WTC11 (cell line): ENCODE data around the gene MRPL51. TPM values are rescaled to one million over a fixed set of nuclear protein-coding genes. Genes with fewer than 3 reads are reported as not detected.

Source experiments
- ATAC-seq: fragments of 200-7000 bp; cut with Tn5 transposase; 2 replicates; pipeline ENCODE4 v1.10.0; 2021; ENCODE audit warnings: mild to moderate bottlenecking, moderate library complexity
- CTCF ChIA-PET: fragments of 300-600 bp; sonication (Branson Sonifier 250); formaldehyde crosslinking; loops from one replicate; lab custom pipeline; 2021; ENCODE audit warnings: antibody characterized with exemption; lab: Charles Lee
- POLR2A ChIA-PET: fragments of 350-600 bp; sonication (Branson Sonifier 250); formaldehyde crosslinking; loops from one replicate; lab custom pipeline; 2021; ENCODE audit warnings: antibody characterized with exemption; lab: Charles Lee
- DNase-seq: peaks from one replicate; pipeline ENCODE4 v3.0.0; 2021; ENCODE audit warnings: low spot score
- H3K27ac Mint-ChIP-seq: 2 replicates; pipeline ENCODE4 v1.8.0; 2021; ENCODE audit warnings: mixed read lengths
- H3K27me3 Mint-ChIP-seq: 2 replicates; pipeline ENCODE4 v1.8.0; 2021; ENCODE audit warnings: low read depth, mild to moderate bottlenecking, moderate library complexity, mixed read lengths
- H3K36me3 Mint-ChIP-seq: 2 replicates; pipeline ENCODE4 v1.8.0; 2021; ENCODE audit warnings: mixed read lengths
- H3K4me1 Mint-ChIP-seq: 2 replicates; pipeline ENCODE4 v1.8.0; 2022; ENCODE audit warnings: mixed read lengths
- H3K4me3 Mint-ChIP-seq: 2 replicates; pipeline ENCODE4 v1.8.0; 2021; ENCODE audit warnings: mild to moderate bottlenecking, moderate library complexity, mixed read lengths
- H3K9me3 Mint-ChIP-seq: 2 replicates; pipeline ENCODE4 v1.8.0; 2021; ENCODE audit warnings: mixed read lengths
- ATF1 ChIP-seq: sonication (generic); formaldehyde crosslinking; IDR thresholded peaks from 2 replicates; pipeline ENCODE4 v1.8.1; 2023; ENCODE audit warnings: mild to moderate bottlenecking, moderate library complexity, missing genetic modification reagents
- ESRRA ChIP-seq: sonication (generic); formaldehyde crosslinking; IDR thresholded peaks from 2 replicates; pipeline ENCODE4 v1.8.1; 2022; ENCODE audit warnings: mild to moderate bottlenecking, missing genetic modification reagents, borderline replicate concordance
- ETV6 ChIP-seq: sonication (generic); formaldehyde crosslinking; IDR thresholded peaks from 2 replicates; pipeline ENCODE4 v1.8.1; 2022; ENCODE audit warnings: mild to moderate bottlenecking, missing genetic modification reagents
- FOXJ3 ChIP-seq: sonication (generic); formaldehyde crosslinking; IDR thresholded peaks from 2 replicates; pipeline ENCODE4 v1.9.0; 2021; ENCODE audit warnings: missing genetic modification reagents, mild to moderate bottlenecking, borderline replicate concordance
- GABPB1 ChIP-seq: sonication (generic); formaldehyde crosslinking; IDR thresholded peaks from 2 replicates; pipeline ENCODE4 v1.8.1; 2023; ENCODE audit warnings: mild to moderate bottlenecking, missing genetic modification reagents
- HMGA2 ChIP-seq: fragments of 250-450 bp; sonication (Bioruptor Pico); IDR thresholded peaks from 2 replicates; pipeline ENCODE4 v1.4.0; 2021; ENCODE audit warnings: mild to moderate bottlenecking, moderate library complexity
- NFATC4 ChIP-seq: fragments of 250-450 bp; sonication (Bioruptor Pico); IDR thresholded peaks from 2 replicates; pipeline ENCODE4 v1.9.0; 2021; ENCODE audit warnings: mild to moderate bottlenecking
- NR1H2 ChIP-seq: sonication (generic); formaldehyde crosslinking; IDR thresholded peaks from 2 replicates; pipeline ENCODE4 v1.9.0; 2021; ENCODE audit warnings: mild to moderate bottlenecking, moderate library complexity, missing genetic modification reagents
- RORB ChIP-seq: fragments of 250-450 bp; sonication (Bioruptor Pico); IDR thresholded peaks from 2 replicates; pipeline ENCODE4 v1.9.0; 2021; ENCODE audit warnings: mild to moderate bottlenecking
- SP1 ChIP-seq: sonication (generic); formaldehyde crosslinking; conservative IDR thresholded peaks from 2 replicates; pipeline ENCODE4 v1.8.1; 2022; ENCODE audit warnings: missing genetic modification reagents
- TCF7 ChIP-seq: sonication (generic); formaldehyde crosslinking; IDR thresholded peaks from 2 replicates; pipeline ENCODE4 v1.8.0; 2022; ENCODE audit warnings: mild to moderate bottlenecking, low read depth, missing genetic modification reagents, moderate library complexity
- TEAD4 ChIP-seq: sonication (generic); formaldehyde crosslinking; IDR thresholded peaks from 2 replicates; pipeline ENCODE4 v1.8.0; 2022; ENCODE audit warnings: mild to moderate bottlenecking, missing genetic modification reagents
- ZNF138 ChIP-seq: sonication (generic); formaldehyde crosslinking; conservative IDR thresholded peaks from 2 replicates; pipeline ENCODE4 v1.8.1; 2022; ENCODE audit warnings: mild to moderate bottlenecking, moderate library complexity, missing genetic modification reagents
- ZNF232 ChIP-seq: sonication (generic); formaldehyde crosslinking; IDR thresholded peaks from 2 replicates; pipeline ENCODE4 v1.8.0; 2022; ENCODE audit warnings: mild to moderate bottlenecking, missing genetic modification reagents
- ZNF416 ChIP-seq: fragments of 250-450 bp; sonication (Bioruptor Pico); IDR thresholded peaks from 2 replicates; pipeline ENCODE4 v1.9.0; 2021; ENCODE audit warnings: mild to moderate bottlenecking, inconsistent platforms
- total RNA-seq: library from RNA; stranded (reverse); gene quantifications from 3 replicates; pipeline ENCODE4 v1.2.3, GENCODE V29; 2021
- TF ChIP-seq, protein P1 (sequence below): sonication (generic); formaldehyde crosslinking; IDR thresholded peaks from 2 replicates; pipeline ENCODE4 v1.8.1; 2023; ENCODE audit warnings: mild to moderate bottlenecking, missing genetic modification reagents
- TF ChIP-seq, protein P2 (sequence below): fragments of 250-450 bp; sonication (Bioruptor Pico); conservative IDR thresholded peaks from 2 replicates; pipeline ENCODE4 v1.9.0; 2021; ENCODE audit warnings: mild to moderate bottlenecking
- TF ChIP-seq, protein P3 (sequence below): fragments of 250-450 bp; sonication (Bioruptor Pico); IDR thresholded peaks from 2 replicates; pipeline ENCODE4 v1.8.0; 2021; ENCODE audit warnings: mild to moderate bottlenecking
- TF ChIP-seq, protein P4 (sequence below): sonication (generic); formaldehyde crosslinking; IDR thresholded peaks from 2 replicates; pipeline ENCODE4 v1.8.0; 2023; ENCODE audit warnings: missing genetic modification reagents
- TF ChIP-seq, protein P5 (sequence below): fragments of 250-450 bp; sonication (Bioruptor Pico); IDR thresholded peaks from 2 replicates; pipeline ENCODE4 v1.9.0; 2021; ENCODE audit warnings: mild to moderate bottlenecking
- TF ChIP-seq, protein P6 (sequence below): sonication (generic); formaldehyde crosslinking; conservative IDR thresholded peaks from 2 replicates; pipeline ENCODE4 v1.8.1; 2022; ENCODE audit warnings: mild to moderate bottlenecking, missing genetic modification reagents
- TF ChIP-seq, protein P7 (sequence below): sonication (generic); formaldehyde crosslinking; IDR thresholded peaks from 2 replicates; pipeline ENCODE4 v1.8.1; 2022; ENCODE audit warnings: mild to moderate bottlenecking, moderate library complexity, missing genetic modification reagents
- TF ChIP-seq, protein P8 (sequence below): sonication (generic); formaldehyde crosslinking; IDR thresholded peaks from 2 replicates; pipeline ENCODE4 v1.8.1; 2022; ENCODE audit warnings: low read depth, missing genetic modification reagents, borderline replicate concordance

Gene MRPL51
- total RNA-seq, 1 experiment from 2014 or later, result 290 TPM

DNA sequence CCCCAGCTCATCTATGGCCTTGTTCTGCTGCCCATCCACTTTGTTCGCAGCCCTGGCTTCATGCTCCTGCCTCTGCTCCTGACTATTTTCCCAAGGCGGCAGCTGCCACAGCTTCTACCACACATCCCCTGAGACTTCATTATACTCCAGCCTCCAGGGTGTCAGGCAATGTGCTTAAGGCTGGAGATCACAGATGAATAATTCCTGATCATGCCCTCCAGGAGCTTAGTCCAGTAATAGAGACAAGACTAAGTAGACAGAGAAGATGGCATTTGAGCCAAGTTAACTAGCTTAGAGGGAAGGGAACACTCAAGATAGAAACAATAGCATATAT is 34.1 kb downstream of the MRPL51 start (continued):
- TF ChIP-seq, protein P1, sequence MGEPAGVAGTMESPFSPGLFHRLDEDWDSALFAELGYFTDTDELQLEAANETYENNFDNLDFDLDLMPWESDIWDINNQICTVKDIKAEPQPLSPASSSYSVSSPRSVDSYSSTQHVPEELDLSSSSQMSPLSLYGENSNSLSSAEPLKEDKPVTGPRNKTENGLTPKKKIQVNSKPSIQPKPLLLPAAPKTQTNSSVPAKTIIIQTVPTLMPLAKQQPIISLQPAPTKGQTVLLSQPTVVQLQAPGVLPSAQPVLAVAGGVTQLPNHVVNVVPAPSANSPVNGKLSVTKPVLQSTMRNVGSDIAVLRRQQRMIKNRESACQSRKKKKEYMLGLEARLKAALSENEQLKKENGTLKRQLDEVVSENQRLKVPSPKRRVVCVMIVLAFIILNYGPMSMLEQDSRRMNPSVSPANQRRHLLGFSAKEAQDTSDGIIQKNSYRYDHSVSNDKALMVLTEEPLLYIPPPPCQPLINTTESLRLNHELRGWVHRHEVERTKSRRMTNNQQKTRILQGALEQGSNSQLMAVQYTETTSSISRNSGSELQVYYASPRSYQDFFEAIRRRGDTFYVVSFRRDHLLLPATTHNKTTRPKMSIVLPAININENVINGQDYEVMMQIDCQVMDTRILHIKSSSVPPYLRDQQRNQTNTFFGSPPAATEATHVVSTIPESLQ, result no peak
- TF ChIP-seq ETV6 (CRISPR knock-in tag), result no peak
- TF ChIP-seq, protein P2, sequence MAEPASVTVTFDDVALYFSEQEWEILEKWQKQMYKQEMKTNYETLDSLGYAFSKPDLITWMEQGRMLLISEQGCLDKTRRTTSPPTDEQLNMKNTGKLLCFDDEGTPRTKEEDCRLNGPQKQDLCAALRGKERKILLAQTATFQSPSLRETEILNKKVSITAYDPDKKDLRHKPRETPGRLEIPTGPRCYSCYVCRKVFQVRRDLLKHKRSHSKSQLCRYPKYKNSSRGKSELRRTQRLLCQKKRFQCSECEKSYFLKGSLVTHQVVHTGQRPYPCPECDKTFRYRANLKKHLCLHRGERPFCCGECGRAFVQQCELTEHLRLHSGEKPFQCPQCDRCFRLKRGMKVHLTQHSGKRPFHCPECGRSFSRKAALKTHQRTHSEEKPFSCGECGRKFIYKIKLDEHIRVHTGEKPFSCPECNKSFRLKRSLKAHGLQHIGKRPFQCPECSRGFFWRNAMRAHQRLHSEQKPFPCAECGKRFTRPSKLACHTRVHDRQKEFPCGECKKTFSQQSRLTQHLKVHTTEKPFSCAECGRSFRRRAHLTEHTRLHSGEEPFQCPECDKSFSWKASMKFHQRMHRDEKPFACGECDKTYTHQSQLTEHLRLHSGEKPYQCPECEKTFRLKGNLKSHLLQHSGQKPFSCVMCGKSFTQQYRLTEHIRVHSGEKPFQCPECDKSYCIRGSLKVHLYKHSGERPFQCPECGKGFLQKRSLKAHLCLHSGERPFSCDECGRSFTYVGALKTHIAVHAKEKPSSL (CRISPR knock-in tag), result no peak
- TF ChIP-seq RORB (CRISPR knock-in tag), result no peak
- no peak for TF ChIP-seq ATF1 (CRISPR knock-in tag)
- TF ChIP-seq TEAD4 (CRISPR knock-in tag), result no peak
- TF ChIP-seq, protein P3, sequence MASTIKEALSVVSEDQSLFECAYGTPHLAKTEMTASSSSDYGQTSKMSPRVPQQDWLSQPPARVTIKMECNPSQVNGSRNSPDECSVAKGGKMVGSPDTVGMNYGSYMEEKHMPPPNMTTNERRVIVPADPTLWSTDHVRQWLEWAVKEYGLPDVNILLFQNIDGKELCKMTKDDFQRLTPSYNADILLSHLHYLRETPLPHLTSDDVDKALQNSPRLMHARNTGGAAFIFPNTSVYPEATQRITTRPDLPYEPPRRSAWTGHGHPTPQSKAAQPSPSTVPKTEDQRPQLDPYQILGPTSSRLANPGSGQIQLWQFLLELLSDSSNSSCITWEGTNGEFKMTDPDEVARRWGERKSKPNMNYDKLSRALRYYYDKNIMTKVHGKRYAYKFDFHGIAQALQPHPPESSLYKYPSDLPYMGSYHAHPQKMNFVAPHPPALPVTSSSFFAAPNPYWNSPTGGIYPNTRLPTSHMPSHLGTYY, result no peak
- no peak for TF ChIP-seq ZNF232 (CRISPR knock-in tag)

DNA sequence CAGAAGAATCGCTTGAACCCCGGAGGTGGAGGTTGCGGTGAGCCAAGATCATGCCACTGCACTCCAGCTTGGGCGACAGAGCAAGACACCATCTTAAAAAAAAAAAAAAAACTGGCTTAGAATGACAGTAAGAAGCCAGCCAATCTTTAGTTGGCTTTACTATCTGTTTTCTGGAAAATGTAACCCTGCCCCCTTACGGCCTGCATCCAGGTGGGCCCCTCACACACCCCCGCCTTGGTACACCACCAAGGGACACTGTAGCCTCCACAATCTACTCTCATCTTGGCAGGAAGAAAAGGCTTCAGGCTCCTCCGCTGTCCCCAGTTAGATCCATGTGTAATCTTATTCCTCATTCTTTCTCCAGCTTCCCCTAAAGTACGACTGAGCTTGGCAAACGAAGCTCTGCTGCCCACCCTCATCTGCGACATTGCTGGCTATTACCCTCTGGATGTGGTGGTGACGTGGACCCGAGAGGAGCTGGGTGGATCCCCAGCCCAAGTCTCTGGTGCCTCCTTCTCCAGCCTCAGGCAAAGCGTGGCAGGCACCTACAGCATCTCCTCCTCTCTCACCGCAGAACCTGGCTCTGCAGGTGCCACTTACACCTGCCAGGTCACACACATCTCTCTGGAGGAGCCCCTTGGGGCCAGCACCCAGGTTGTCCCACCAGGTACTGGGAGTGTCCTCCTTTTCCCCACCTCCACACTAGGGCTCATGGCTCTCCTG is 34.6 kb downstream of the MRPL51 start:
- ChIA-PET CTCF (interaction anchor here (1.1 to 1.6 kb wide), 3 partner anchors 35 to 135 kb away, joined by 3 to 5 read pairs (median 3); no protein-coding TSS in a partner anchor), POLR2A (no interaction called here)

DNA sequence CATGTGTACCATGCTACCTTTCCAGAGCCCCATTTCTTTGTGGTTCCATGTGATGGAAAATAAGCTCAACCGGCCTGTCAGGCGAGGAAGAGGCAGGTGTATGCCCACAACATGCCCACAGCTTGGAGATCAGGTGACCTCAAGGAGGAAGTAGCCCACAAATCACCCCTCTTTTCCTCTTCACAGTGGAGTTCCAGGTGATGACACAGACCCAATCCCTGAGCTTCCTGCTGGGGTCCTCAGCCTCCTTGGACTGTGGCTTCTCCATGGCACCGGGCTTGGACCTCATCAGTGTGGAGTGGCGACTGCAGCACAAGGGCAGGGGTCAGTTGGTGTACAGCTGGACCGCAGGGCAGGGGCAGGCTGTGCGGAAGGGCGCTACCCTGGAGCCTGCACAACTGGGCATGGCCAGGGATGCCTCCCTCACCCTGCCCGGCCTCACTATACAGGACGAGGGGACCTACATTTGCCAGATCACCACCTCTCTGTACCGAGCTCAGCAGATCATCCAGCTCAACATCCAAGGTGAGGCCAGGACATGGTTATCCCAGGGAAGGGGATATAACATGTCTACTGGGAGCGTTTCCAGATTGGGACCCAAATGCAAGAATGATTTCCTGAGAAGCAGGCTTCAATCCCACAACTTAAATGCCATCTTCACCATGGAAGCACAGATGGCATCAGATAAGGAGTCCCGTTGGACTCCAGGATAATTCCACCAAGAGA is 35.7 kb downstream of the MRPL51 start:
- peaks cover 21% of the 10 kb centered on the region for H3K36me3 Mint-ChIP-seq
- H3K4me1 Mint-ChIP-seq, result peaks cover 15% of the 10 kb centered on the region
- H3K9me3 Mint-ChIP-seq, result no peaks in the 10 kb centered on the region
- no peak overlapping the region for H3K27ac Mint-ChIP-seq
- no peak overlapping the region for H3K4me3 Mint-ChIP-seq
- CTCF ChIA-PET, result interaction anchor here (0.6 to 1.4 kb wide), 5 partner anchors 8 to 383 kb away, joined by 4 to 11 read pairs (median 4); no protein-coding TSS in a partner anchor
- peak; percentile 4 for DNase-seq
- no peak for TF ChIP-seq ZNF138 (CRISPR knock-in tag)
- TF ChIP-seq, protein P4, sequence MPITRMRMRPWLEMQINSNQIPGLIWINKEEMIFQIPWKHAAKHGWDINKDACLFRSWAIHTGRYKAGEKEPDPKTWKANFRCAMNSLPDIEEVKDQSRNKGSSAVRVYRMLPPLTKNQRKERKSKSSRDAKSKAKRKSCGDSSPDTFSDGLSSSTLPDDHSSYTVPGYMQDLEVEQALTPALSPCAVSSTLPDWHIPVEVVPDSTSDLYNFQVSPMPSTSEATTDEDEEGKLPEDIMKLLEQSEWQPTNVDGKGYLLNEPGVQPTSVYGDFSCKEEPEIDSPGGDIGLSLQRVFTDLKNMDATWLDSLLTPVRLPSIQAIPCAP, result no peak
- no peak for TF ChIP-seq GABPB1
- TF ChIP-seq, protein P5, sequence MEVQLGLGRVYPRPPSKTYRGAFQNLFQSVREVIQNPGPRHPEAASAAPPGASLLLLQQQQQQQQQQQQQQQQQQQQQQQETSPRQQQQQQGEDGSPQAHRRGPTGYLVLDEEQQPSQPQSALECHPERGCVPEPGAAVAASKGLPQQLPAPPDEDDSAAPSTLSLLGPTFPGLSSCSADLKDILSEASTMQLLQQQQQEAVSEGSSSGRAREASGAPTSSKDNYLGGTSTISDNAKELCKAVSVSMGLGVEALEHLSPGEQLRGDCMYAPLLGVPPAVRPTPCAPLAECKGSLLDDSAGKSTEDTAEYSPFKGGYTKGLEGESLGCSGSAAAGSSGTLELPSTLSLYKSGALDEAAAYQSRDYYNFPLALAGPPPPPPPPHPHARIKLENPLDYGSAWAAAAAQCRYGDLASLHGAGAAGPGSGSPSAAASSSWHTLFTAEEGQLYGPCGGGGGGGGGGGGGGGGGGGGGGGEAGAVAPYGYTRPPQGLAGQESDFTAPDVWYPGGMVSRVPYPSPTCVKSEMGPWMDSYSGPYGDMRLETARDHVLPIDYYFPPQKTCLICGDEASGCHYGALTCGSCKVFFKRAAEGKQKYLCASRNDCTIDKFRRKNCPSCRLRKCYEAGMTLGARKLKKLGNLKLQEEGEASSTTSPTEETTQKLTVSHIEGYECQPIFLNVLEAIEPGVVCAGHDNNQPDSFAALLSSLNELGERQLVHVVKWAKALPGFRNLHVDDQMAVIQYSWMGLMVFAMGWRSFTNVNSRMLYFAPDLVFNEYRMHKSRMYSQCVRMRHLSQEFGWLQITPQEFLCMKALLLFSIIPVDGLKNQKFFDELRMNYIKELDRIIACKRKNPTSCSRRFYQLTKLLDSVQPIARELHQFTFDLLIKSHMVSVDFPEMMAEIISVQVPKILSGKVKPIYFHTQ (CRISPR knock-in tag), result no peak
- no peak for TF ChIP-seq NR1H2 (CRISPR knock-in tag)
- TF ChIP-seq, protein P6, sequence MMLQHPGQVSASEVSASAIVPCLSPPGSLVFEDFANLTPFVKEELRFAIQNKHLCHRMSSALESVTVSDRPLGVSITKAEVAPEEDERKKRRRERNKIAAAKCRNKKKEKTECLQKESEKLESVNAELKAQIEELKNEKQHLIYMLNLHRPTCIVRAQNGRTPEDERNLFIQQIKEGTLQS (CRISPR knock-in tag), result no peak
- TF ChIP-seq HMGA2 (CRISPR knock-in tag), result no peak
- TF ChIP-seq TCF7 (CRISPR knock-in tag), result no peak
- TF ChIP-seq, protein P7, sequence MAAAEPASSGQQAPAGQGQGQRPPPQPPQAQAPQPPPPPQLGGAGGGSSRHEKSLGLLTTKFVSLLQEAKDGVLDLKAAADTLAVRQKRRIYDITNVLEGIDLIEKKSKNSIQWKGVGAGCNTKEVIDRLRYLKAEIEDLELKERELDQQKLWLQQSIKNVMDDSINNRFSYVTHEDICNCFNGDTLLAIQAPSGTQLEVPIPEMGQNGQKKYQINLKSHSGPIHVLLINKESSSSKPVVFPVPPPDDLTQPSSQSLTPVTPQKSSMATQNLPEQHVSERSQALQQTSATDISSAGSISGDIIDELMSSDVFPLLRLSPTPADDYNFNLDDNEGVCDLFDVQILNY (CRISPR knock-in tag), result no peak
- POLR2A ChIA-PET, result interaction anchor here (1.0 kb wide), 1 partner anchor 19 kb away, joined by 3 read pairs; no protein-coding TSS in a partner anchor
- no peak for ATAC-seq
- H3K27me3 Mint-ChIP-seq, result no peaks in the 10 kb centered on the region

More for the DNA sequence above, 34.6 kb downstream of the MRPL51 start:
- DNase-seq, result no peak
- H3K4me3 Mint-ChIP-seq, result no peak overlapping the region
- no peaks in the 10 kb centered on the region for H3K27me3 Mint-ChIP-seq
- TF ChIP-seq SP1 (CRISPR knock-in tag) (no peak), ESRRA (CRISPR knock-in tag) (no peak), NFATC4 (CRISPR knock-in tag) (no peak), ZNF416 (CRISPR knock-in tag) (no peak), FOXJ3 (CRISPR knock-in tag) (no peak)
- TF ChIP-seq, protein P8, sequence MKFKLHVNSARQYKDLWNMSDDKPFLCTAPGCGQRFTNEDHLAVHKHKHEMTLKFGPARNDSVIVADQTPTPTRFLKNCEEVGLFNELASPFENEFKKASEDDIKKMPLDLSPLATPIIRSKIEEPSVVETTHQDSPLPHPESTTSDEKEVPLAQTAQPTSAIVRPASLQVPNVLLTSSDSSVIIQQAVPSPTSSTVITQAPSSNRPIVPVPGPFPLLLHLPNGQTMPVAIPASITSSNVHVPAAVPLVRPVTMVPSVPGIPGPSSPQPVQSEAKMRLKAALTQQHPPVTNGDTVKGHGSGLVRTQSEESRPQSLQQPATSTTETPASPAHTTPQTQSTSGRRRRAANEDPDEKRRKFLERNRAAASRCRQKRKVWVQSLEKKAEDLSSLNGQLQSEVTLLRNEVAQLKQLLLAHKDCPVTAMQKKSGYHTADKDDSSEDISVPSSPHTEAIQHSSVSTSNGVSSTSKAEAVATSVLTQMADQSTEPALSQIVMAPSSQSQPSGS (CRISPR knock-in tag), result no peak
- H3K4me1 Mint-ChIP-seq, result peaks cover 4% of the 10 kb centered on the region
- ATAC-seq, result no peak
- H3K9me3 Mint-ChIP-seq, result no peaks in the 10 kb centered on the region
- H3K36me3 Mint-ChIP-seq, result peaks cover 26% of the 10 kb centered on the region
- no peak overlapping the region for H3K27ac Mint-ChIP-seq
